Urinary bladder (tissue), 4 donors: ENCODE data around the gene MAGEB6B. TPM values are rescaled to one million over a fixed set of nuclear protein-coding genes. Genes with fewer than 3 reads are reported as not detected.
"Not testable (repeated sequence)": the region's sequence is repeated elsewhere in the genome, so short reads cannot be mapped to it uniquely, and the experiment has no call there.

Experiments
- DNase-seq: peaks from one replicate; pipeline ENCODE4 v3.0.0-alpha.2; 2015; ENCODE audit errors: extremely low spot score
- H3K27ac ChIP-seq: one replicate; pipeline ENCODE4 v1.5.1; 2013; ENCODE audit warnings: low read depth, mild to moderate bottlenecking, moderate library complexity
- H3K36me3 ChIP-seq: one replicate; pipeline ENCODE4 v1.6.1; 2013; ENCODE audit warnings: mild to moderate bottlenecking, moderate library complexity; ENCODE audit not compliant: insufficient read depth
- H3K4me1 ChIP-seq: one replicate; pipeline ENCODE4 v1.6.1; 2013; ENCODE audit warnings: mild to moderate bottlenecking, moderate library complexity; ENCODE audit not compliant: insufficient read depth
- H3K4me3 ChIP-seq: one replicate; pipeline ENCODE4 v1.5.1; 2013; ENCODE audit warnings: low read depth, low read length
- WGBS: extraction: QIAGEN DNeasy Blood & Tissue Kit; methylation state at CpG from one replicate; pipeline ENCODE4 v1.1.7; 2013; 5-methylcytosine and 5-hydroxymethylcytosine counted together
- polyA plus RNA-seq: library from polyadenylated mRNA; stranded (reverse); fragments of 200-250 nt; gene quantifications from one replicate; pipeline ENCODE4 v1.2.3, GENCODE V29; 2013
- total RNA-seq: library from RNA; depleted of rRNA; stranded (reverse); fragments of >200 nt; gene quantifications from one replicate; pipeline ENCODE4 v1.2.3, GENCODE V29; 2014
- donor health status: healthy with polysubstance abuse.
- donor health status: healthy.

MAGEB6B gene
- total RNA-seq (not detected), polyA plus RNA-seq (not detected)

- H3K27ac ChIP-seq, result no peak within 1 kb of the TSS
- H3K4me1 ChIP-seq, result no peaks in the 10 kb centered on the region
- H3K36me3 ChIP-seq, result no peaks in the 10 kb centered on the region
- DNase-seq, result no peak
- WGBS, result 98% methylated on average over 10 of the region's 10 CpGs
- H3K4me3 ChIP-seq, result no peak within 1 kb of the TSS
Measured at GRCh38 chrX:26160301-26160700, at the start of gene MAGEB6B. MAGEB6B (plus strand) TSS chrX:26160601; CDS start chrX:26160601, 0 bp downstream.

GRCh38 chrX:26138274-26138673, 22.1 kb upstream of the MAGEB6B start, which contains the start of gene MAGEB18:
MAGEB18 (plus strand) TSS chrX:26138343; CDS start chrX:26138986, 643 bp downstream.
- no peaks in the 10 kb centered on the region for H3K4me1 ChIP-seq
- no peak within 1 kb of the TSS for H3K27ac ChIP-seq
- DNase-seq, result no peak
- H3K4me3 ChIP-seq, result no peak within 1 kb of the TSS
- H3K36me3 ChIP-seq, result no peaks in the 10 kb centered on the region
- 85% methylated on average over 11 of the region's 11 CpGs for WGBS

- Histone ChIP-seq H3K4me1 (no peaks in the 10 kb centered on the region), H3K4me3 (no peak overlapping the region), H3K27ac (no peak overlapping the region), H3K36me3 (no peaks in the 10 kb centered on the region)
- DNase-seq, result no peak
- WGBS, result 23% methylated on average over 2 of the region's 2 CpGs
Measured at GRCh38 chrX:26146024-26146423, 14.4 kb upstream of the MAGEB6B start.

- 90% methylated on average over 17 of the region's 17 CpGs for WGBS
- Histone ChIP-seq H3K36me3 (no peaks in the 10 kb centered on the region), H3K27ac (no peak within 1 kb of the TSS), H3K4me1 (no peaks in the 10 kb centered on the region), H3K4me3 (no peak within 1 kb of the TSS)
- no peak for DNase-seq
Measured at GRCh38 chrX:26192204-26192603, 31.8 kb downstream of the MAGEB6B start, which contains the start of gene MAGEB6. MAGEB6 (plus strand) TSS chrX:26192440; CDS start chrX:26193847, 1,407 bp downstream.

- Histone ChIP-seq H3K4me3 (no peak overlapping the region), H3K36me3 (no peaks in the 10 kb centered on the region), H3K4me1 (no peaks in the 10 kb centered on the region)
Measured at GRCh38 chrX:26203561-26203960, 43.2 kb downstream of the MAGEB6B start.

GRCh38 chrX:26204717-26205116, 44.3 kb downstream of the MAGEB6B start:
- H3K4me3 ChIP-seq, H3K36me3 ChIP-seq, H3K4me1 ChIP-seq, H3K27ac ChIP-seq, DNase-seq: not testable (repeated sequence)
- WGBS, result 98% methylated on average over 27 of the region's 27 CpGs

More at GRCh38 chrX:26203561-26203960, 43.2 kb downstream of the MAGEB6B start:
- H3K27ac ChIP-seq, result no peak overlapping the region
- DNase-seq, result no peak

GRCh38 chrX:26208012-26208411, 47.6 kb downstream of the MAGEB6B start:
- 70% methylated on average over 3 of the region's 3 CpGs for WGBS
- no peak overlapping the region for H3K27ac ChIP-seq
- H3K36me3 ChIP-seq, result no peaks in the 10 kb centered on the region
- no peaks in the 10 kb centered on the region for H3K4me1 ChIP-seq
- no peak overlapping the region for H3K4me3 ChIP-seq
- no peak for DNase-seq

Other genes with a start within 250 kb of the MAGEB6B start
- not detected for gene MAGEB18, start 22.3 kb upstream of the MAGEB6B start, total RNA-seq
- gene MAGEB18, start 22.3 kb upstream of the MAGEB6B start, polyA plus RNA-seq, result not detected
- gene MAGEB6, start 31.8 kb downstream of the MAGEB6B start, total RNA-seq, result not detected
- gene MAGEB6, start 31.8 kb downstream of the MAGEB6B start, polyA plus RNA-seq, result not detected
- not detected for gene MAGEB5, start 55.6 kb downstream of the MAGEB6B start, total RNA-seq
- gene MAGEB5, start 55.6 kb downstream of the MAGEB6B start, polyA plus RNA-seq, result not detected